PC-3 (cell line): ENCODE results near the gene LZTFL1. TPM values are rescaled to one million over a fixed set of nuclear protein-coding genes. Genes with fewer than 3 reads are reported as not detected.

Experiments used
- ATAC-seq: fragments of 200-7000 bp; cut with Tn5 transposase; 2 replicates; pipeline ENCODE4 v1.9.1; 2020; ENCODE audit warnings: mild to moderate bottlenecking, moderate library complexity
- BruUV-seq: library from RNA; stranded (reverse); fragments of 400-500 nt; replicated peaks from 2 replicates; lab custom pipeline; 2021; lab: Mats Ljungman, UMichigan
- CTCF ChIA-PET: fragments of 300-600 bp; sonication (Branson Sonifier 250); formaldehyde crosslinking; loops from one replicate; lab custom pipeline; 2022; ENCODE audit warnings: antibody characterized with exemption; lab: Charles Lee
- POLR2A ChIA-PET: fragments of 300-600 bp; sonication (Branson Sonifier 250); formaldehyde crosslinking; loops from one replicate; lab custom pipeline; 2022; ENCODE audit warnings: antibody characterized with exemption; ENCODE audit not compliant: unreplicated experiment; lab: Charles Lee
- DNase-seq: peaks from one replicate; pipeline ENCODE4 v3.0.0-alpha.2; 2015
- H2AFZ ChIP-seq: fragments of 300-600 bp; sonication (generic); 2 replicates; pipeline ENCODE4 v1.6.0; 2016; ENCODE audit warnings: antibody characterized with exemption, low read length
- H3F3A ChIP-seq: fragments of 300-600 bp; sonication (generic); one replicate; pipeline ENCODE4 v1.6.0; 2017; ENCODE audit warnings: antibody characterized with exemption, low read length, control low read depth, mild to moderate bottlenecking; ENCODE audit not compliant: unreplicated experiment
- H3K27ac ChIP-seq: fragments of 300-600 bp; sonication (generic); 2 replicates; pipeline ENCODE4 v1.5.1; 2016; ENCODE audit warnings: mild to moderate bottlenecking, low read length
- H3K27me3 ChIP-seq: fragments of 300-600 bp; sonication (generic); 2 replicates; pipeline ENCODE4 v1.6.1; 2016; ENCODE audit warnings: low read length, mixed read lengths
- H3K36me3 ChIP-seq: fragments of 300-600 bp; sonication (generic); 2 replicates; pipeline ENCODE4 v1.6.1; 2016; ENCODE audit warnings: low read depth, mixed run types, low read length, mixed read lengths
- H3K4me1 ChIP-seq: fragments of 300-600 bp; sonication (generic); 2 replicates; pipeline ENCODE4 v1.5.1; 2016; ENCODE audit warnings: low read length; ENCODE audit not compliant: insufficient read depth
- H3K4me2 ChIP-seq: fragments of 300-600 bp; sonication (generic); 2 replicates; pipeline ENCODE4 v1.6.0; 2016; ENCODE audit warnings: low read length
- H3K4me3 ChIP-seq: fragments of 300-600 bp; sonication (generic); 2 replicates; pipeline ENCODE4 v1.5.1; 2016; ENCODE audit warnings: mild to moderate bottlenecking, low read length, mixed read lengths
- H3K79me2 ChIP-seq: fragments of 300-600 bp; sonication (generic); 2 replicates; pipeline ENCODE4 v1.6.1; 2017; ENCODE audit warnings: low read length, mixed read lengths
- H3K9ac ChIP-seq: fragments of 300-600 bp; sonication (generic); 2 replicates; pipeline ENCODE4 v1.6.0; 2016; ENCODE audit warnings: mild to moderate bottlenecking, low read length
- H3K9me2 ChIP-seq: fragments of 300-600 bp; sonication (generic); replicated peaks from 2 replicates; pipeline ENCODE4 v1.6.1; 2016; ENCODE audit warnings: mixed run types, low read length, mixed read lengths
- H3K9me3 ChIP-seq: fragments of 300-600 bp; sonication (generic); 2 replicates; pipeline ENCODE4 v1.6.1; 2016; ENCODE audit warnings: low read length, mixed read lengths
- H4K20me1 ChIP-seq: fragments of 300-600 bp; sonication (generic); 2 replicates; pipeline ENCODE4 v1.6.1; 2016; ENCODE audit warnings: low read length, mixed read lengths
- EZH2 ChIP-seq: fragments of 300-600 bp; sonication (generic); IDR thresholded peaks from one replicate; pipeline ENCODE4 v1.6.1; 2017; ENCODE audit warnings: antibody characterized with exemption, mild to moderate bottlenecking, low read length; ENCODE audit not compliant: unreplicated experiment
- EZH2phosphoT487 ChIP-seq: fragments of 300-600 bp; sonication (generic); IDR thresholded peaks from 2 replicates; pipeline ENCODE4 v1.6.1; 2018; ENCODE audit warnings: mild to moderate bottlenecking, antibody characterized with exemption, low read length, borderline replicate concordance
- intact Hi-C: fragments of 100-400 bp; cut with micrococcal nuclease; formaldehyde crosslinking; loops from 2 replicates; pipeline ENCODE4 v1.9.0; 2023
- total RNA-seq: library from RNA; depleted of rRNA; stranded (reverse); fragments of >200 nt; gene quantifications from 2 replicates; pipeline ENCODE4 v1.2.3, GENCODE V29; 2014
- TF ChIP-seq, protein P1 (sequence below): fragments of 300-600 bp; sonication (generic); conservative IDR thresholded peaks from 2 replicates; pipeline ENCODE4 v1.5.1; 2017; ENCODE audit warnings: antibody characterized with exemption, low read depth, mild to moderate bottlenecking, low read length

Gene LZTFL1
- total RNA-seq, 1 experiment from 2014 or later = 14.2 TPM

DNA sequence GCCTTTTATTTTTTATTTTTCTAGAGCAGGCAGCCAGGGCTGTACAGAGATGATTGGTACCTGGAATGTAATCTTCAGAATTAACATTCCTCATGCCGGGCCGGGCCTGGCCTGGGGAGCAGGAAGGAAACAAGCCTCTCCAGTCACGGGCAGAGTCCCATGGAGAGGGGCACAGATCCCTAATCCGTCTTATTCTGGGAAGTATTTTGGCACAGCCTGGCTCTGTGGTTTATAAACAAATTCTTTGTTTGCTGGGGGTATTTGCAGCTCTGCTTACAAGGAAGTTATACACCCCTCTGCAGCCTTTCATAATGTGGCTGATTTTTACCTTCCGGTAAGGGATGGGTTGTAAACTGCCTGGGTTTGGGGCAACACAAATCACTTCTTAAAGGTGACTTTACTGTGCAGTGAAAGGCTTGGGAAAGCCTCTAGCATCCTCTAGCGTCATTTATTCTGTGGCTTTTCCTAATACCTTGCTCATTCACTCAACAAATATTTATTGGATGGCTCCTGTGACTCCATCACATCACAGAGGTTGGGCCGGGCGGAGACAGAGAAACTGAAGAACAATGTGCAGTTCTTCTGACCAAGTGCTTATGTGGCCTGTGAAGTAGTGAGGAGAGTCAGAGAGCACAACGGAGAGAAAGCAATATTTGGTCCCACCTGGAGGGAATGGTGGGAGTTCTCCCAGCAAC lies 48.3 kb downstream of the LZTFL1 start:
- DNase-seq (peak; percentile 72), ATAC-seq (peak; percentile 95)
- Histone ChIP-seq H3K9me3 (peaks cover 6% of the 10 kb centered on the region; the same call in 1 of the 2 replicates), H3K9me2 (no peaks in the 10 kb centered on the region), H3K4me2 (peak overlapping the region; percentile 11), H3K79me2 (no peaks in the 10 kb centered on the region), H3K9ac (no peak overlapping the region), H3K27me3 (no peaks in the 10 kb centered on the region), H3K36me3 (no peaks in the 10 kb centered on the region), H3K27ac (peak overlapping the region; percentile 51), H4K20me1 (no peaks in the 10 kb centered on the region), H2AFZ (peak overlapping the region; percentile 1), H3F3A (no peaks in the 10 kb centered on the region), H3K4me3 (no peak overlapping the region), H3K4me1 (peaks cover 13% of the 10 kb centered on the region; the same call in 1 of the 2 replicates)
- TF ChIP-seq, protein P1, sequence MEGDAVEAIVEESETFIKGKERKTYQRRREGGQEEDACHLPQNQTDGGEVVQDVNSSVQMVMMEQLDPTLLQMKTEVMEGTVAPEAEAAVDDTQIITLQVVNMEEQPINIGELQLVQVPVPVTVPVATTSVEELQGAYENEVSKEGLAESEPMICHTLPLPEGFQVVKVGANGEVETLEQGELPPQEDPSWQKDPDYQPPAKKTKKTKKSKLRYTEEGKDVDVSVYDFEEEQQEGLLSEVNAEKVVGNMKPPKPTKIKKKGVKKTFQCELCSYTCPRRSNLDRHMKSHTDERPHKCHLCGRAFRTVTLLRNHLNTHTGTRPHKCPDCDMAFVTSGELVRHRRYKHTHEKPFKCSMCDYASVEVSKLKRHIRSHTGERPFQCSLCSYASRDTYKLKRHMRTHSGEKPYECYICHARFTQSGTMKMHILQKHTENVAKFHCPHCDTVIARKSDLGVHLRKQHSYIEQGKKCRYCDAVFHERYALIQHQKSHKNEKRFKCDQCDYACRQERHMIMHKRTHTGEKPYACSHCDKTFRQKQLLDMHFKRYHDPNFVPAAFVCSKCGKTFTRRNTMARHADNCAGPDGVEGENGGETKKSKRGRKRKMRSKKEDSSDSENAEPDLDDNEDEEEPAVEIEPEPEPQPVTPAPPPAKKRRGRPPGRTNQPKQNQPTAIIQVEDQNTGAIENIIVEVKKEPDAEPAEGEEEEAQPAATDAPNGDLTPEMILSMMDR = peak; percentile 51
- no peak for TF ChIP-seq EZH2
- CTCF ChIA-PET = interaction anchor here (0.6 kb wide), 2 partner anchors 26 to 33 kb away, joined by 4 to 6 read pairs; no protein-coding TSS in a partner anchor
- no TSS peak for BruUV-seq
- intact Hi-C loops = loop anchor here (2.0 kb wide), 1 partner anchor 23 kb away; no protein-coding TSS in a partner anchor
- POLR2A ChIA-PET = no interaction called here

DNA sequence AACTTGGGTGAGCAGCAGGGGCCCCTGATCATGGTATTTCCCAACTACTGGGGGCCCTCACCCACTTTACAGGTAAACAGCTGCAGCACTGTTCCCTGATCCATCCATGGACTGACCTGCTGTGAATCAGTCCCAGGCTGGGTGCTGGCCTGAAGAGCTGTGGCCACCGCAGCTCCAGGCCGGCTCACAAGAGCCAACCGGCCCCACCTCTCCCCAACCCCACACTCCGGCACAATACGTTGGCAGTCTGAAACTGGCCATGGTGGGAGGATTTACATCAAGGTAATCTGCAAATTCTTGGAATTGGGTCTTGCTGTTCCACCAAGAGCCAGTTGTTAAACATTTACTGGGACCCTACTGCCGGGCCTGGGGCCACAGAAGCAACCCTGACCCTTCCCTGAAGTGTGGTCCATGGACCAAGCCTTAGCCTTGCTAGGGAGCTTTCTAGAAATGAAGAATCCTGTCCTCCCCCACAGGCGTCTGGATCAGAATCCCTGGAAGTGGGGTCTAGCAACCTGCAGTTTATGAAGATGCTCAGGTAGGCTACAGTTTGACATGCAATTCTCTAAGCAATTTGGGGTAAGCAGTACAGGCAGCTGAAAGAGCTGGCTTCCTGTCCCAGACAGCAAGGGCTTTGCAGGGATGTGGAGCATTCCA lies 49.3 kb downstream of the LZTFL1 start:
- H3F3A ChIP-seq = no peaks in the 10 kb centered on the region
- ChIA-PET POLR2A (no interaction called here), CTCF (interaction anchor here (0.6 kb wide), 2 partner anchors 25 to 32 kb away, joined by 4 to 6 read pairs; no protein-coding TSS in a partner anchor)
- no peak for DNase-seq
- H3K36me3 ChIP-seq = no peaks in the 10 kb centered on the region
- TF ChIP-seq EZH2phosphoT487 (no peak), EZH2 (no peak)
- TF ChIP-seq, protein P1 = no peak
- no peaks in the 10 kb centered on the region for H4K20me1 ChIP-seq
- peaks cover 6% of the 10 kb centered on the region; the same call in 1 of the 2 replicates for H3K9me3 ChIP-seq
- H3K9ac ChIP-seq = no peak overlapping the region
- H3K4me2 ChIP-seq = no peak overlapping the region
- H3K79me2 ChIP-seq = no peaks in the 10 kb centered on the region
- no peak for ATAC-seq
- H2AFZ ChIP-seq = no peak overlapping the region
- peaks cover 13% of the 10 kb centered on the region; the same call in 1 of the 2 replicates for H3K4me1 ChIP-seq
- BruUV-seq = no TSS peak
- no peak overlapping the region for H3K27ac ChIP-seq
- H3K9me2 ChIP-seq = no peaks in the 10 kb centered on the region
- H3K4me3 ChIP-seq = no peak overlapping the region
- intact Hi-C loops = loop anchor here (2.0 kb wide), 1 partner anchor 24 kb away; no protein-coding TSS in a partner anchor
- no peaks in the 10 kb centered on the region for H3K27me3 ChIP-seq
